ENCODE results near the gene USP49. TPM values are rescaled to one million over a fixed set of nuclear protein-coding genes. Genes with fewer than 3 reads are reported as not detected.
A peak's percentile ranks its signal among the peaks of the same experiment; 100 is the strongest.

The USP49 gene
- total RNA-seq, 4 donors from 2014 or later = 0.27 to 2.8 (median 1.1) TPM

GRCh38 chr6:41941280-41942066, 46.3 kb upstream of the USP49 start, which contains the start of gene CCND3:
Gene CCND3, minus strand, starts transcription at chr6:41941808. Its CDS starts 159 bp downstream, at chr6:41941649.
- H3K4me1 ChIP-seq = peaks cover 21 to 33% of the 10 kb centered on the region in 2 donors

GRCh38 chr6:41940759-41941279, 45.6 kb upstream of the USP49 start:
- peak in 1 of 2 donors; percentile 16 for DNase-seq
- Histone ChIP-seq H3K36me3 (peaks cover 0 to 1% of the 10 kb centered on the region in 2 donors), H3K4me1 (peaks cover 23 to 34% of the 10 kb centered on the region in 2 donors), H3K27ac (peak overlapping the region; percentile 67 to 79 (median 74)), H3K27me3 (no peaks in the 10 kb centered on the region), H3K9me3 (no peaks in the 10 kb centered on the region), H3K4me3 (peak overlapping the region; percentile 66 to 97 (median 72))
- intact Hi-C loops (cut with DNase I; ENCODE audit: low total_unique reads) (loop anchor here (1.0 to 5.0 kb wide), 4 partner anchors 20 to 155 kb away; partner anchors contain the start of genes BYSL, MED20 and USP49), in situ Hi-C loops (cut with MboI; ENCODE audit: low sequenced_read_pairs in 4 of 4) (loop anchor here in 1 of 4 donors (25.0 kb wide), 1 partner anchor 621 kb away; the partner anchor contains the start of gene UBR2)
- TF ChIP-seq CTCF (IDR thresholded peaks at IDR 0.05 in 4 of 5, conservative IDR thresholded peaks at IDR 0.05 in 1 of 5) (no peak), POLR2A (IDR thresholded peaks at IDR 0.05) (no peak)
- peak in 1 of 2 donors; percentile 1 for ATAC-seq

More at GRCh38 chr6:41941280-41942066, 46.3 kb upstream of the USP49 start, which contains the start of gene CCND3:
- H3K27me3 ChIP-seq = no peaks in the 10 kb centered on the region
- peak; percentile 92 to 94 for ATAC-seq
- DNase-seq = peak; percentile 78 to 84
- H3K27ac ChIP-seq = peak within 1 kb of the TSS; percentile 67 to 79 (median 74)
- no peaks in the 10 kb centered on the region for H3K9me3 ChIP-seq
- intact Hi-C loops (cut with DNase I; ENCODE audit: low total_unique reads) (loop anchor here (1.0 to 5.0 kb wide), 4 partner anchors 20 to 155 kb away; partner anchors contain the start of genes BYSL, MED20 and USP49), in situ Hi-C loops (cut with MboI; ENCODE audit: low sequenced_read_pairs in 4 of 4) (loop anchor here in 1 of 4 donors (25.0 kb wide), 1 partner anchor 621 kb away; the partner anchor contains the start of gene UBR2)
- TF ChIP-seq POLR2A (IDR thresholded peaks at IDR 0.05) (peak; percentile 42 to 46), CTCF (IDR thresholded peaks at IDR 0.05 in 4 of 5, conservative IDR thresholded peaks at IDR 0.05 in 1 of 5) (peak in 1 of 5 experiments; percentile 16)
- H3K4me3 ChIP-seq = peak within 1 kb of the TSS; percentile 66 to 97 (median 72)
- H3K36me3 ChIP-seq = no peaks in the 10 kb centered on the region

- intact Hi-C loops (cut with DNase I; ENCODE audit: low total_unique reads) (loop anchor here (5.0 kb wide), 1 partner anchor 102 kb away; no protein-coding TSS in a partner anchor), in situ Hi-C loops (cut with MboI; ENCODE audit: low sequenced_read_pairs in 4 of 4) (loop anchor here in 3 of 4 donors (5.0 to 25.0 kb wide), 3 partner anchors 105 to 622 kb away; partner anchors contain the start of gene UBR2 (in 1 of the 3))
- DNase-seq (no peak), ATAC-seq (no peak)
- H3K27ac ChIP-seq = peak overlapping the region; percentile 67 to 79 (median 74)
- no peaks in the 10 kb centered on the region for H3K9me3 ChIP-seq
- H3K36me3 ChIP-seq = peaks cover 0 to 9% of the 10 kb centered on the region in 2 donors
- peak overlapping the region; percentile 66 to 97 (median 72) for H3K4me3 ChIP-seq
- peaks cover 23 to 34% of the 10 kb centered on the region in 2 donors for H3K4me1 ChIP-seq
- TF ChIP-seq CTCF (IDR thresholded peaks at IDR 0.05 in 4 of 5, conservative IDR thresholded peaks at IDR 0.05 in 1 of 5) (no peak), POLR2A (IDR thresholded peaks at IDR 0.05) (no peak)
- no peaks in the 10 kb centered on the region for H3K27me3 ChIP-seq
Observed at GRCh38 chr6:41939848-41940758, 44.9 kb upstream of the USP49 start.
